ENCODE measurements around the gene TAC4. TPM values are rescaled to one million over a fixed set of nuclear protein-coding genes. Genes with fewer than 3 reads are reported as not detected.

The TAC4 gene
- total RNA-seq, 1 experiment from 2014 or later, result not detected

DNA sequence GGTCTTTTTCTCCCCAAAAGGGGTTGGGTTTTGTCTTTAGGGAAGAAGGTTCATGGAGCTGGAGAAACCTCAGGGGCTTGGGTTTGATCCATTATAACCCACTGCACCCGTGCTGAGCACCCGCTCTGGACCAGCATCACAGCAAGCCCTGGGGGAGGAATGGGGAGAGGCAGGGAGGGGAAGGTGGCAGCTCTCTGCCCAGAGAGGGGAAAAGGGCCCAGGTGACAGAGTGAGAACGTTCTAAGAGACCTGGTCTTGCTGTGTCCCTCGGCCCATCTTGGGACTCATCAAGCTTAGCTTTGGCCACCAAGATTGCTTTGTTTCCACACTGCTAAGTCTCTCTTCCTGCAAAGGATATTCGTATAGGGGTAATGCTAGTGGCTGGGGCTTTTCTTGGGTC lies 38.2 kb upstream of the TAC4 start:
- BruUV-seq (replicated peaks), result no TSS peak
- ChIA-PET CTCF (interaction anchor here (0.6 kb wide), 1 partner anchor 125 kb away, joined by 5 read pairs; no protein-coding TSS in a partner anchor), POLR2A (ENCODE audit: low non-redundant PET) (interaction anchor here (0.7 kb wide), 1 partner anchor 10 kb away, joined by 4 read pairs; no protein-coding TSS in a partner anchor)

DNA sequence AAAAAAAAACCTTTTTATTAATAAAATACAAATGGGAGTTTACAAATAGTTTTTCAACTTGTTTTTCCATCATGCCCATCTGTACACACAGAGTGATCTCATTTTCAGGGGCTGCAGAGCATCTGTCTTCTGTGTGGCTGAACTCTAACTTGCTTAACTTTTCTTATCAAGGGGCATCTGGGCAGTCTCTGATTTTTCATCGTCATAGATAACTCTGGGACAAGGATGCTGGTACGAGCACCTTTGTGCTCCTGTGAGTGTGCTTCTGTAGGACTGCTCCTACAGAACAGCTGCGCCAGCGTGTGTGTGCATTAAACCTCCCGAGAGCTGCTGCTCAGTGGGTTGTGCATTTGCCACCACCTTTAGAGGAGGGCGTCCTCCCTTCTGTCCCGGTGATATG lies 34.6 kb upstream of the TAC4 start:
- Histone ChIP-seq H3K27ac (ENCODE audit: low read depth, low read length, poor library complexity, severe bottlenecking) (no peak overlapping the region), H3K9me3 (ENCODE audit: low read depth, low read length, poor library complexity, severe bottlenecking) (no peaks in the 10 kb centered on the region), H3K4me3 (ENCODE audit: low read depth, low read length, poor library complexity, severe bottlenecking) (no peak overlapping the region), H3K36me3 (ENCODE audit: insufficient read depth, low read length, poor library complexity, severe bottlenecking) (no peaks in the 10 kb centered on the region), H3K4me1 (ENCODE audit: insufficient read depth, low read length, poor library complexity, severe bottlenecking) (no peaks in the 10 kb centered on the region), H3K27me3 (replicated peaks; ENCODE audit: insufficient read depth, low read depth, low read length, poor library complexity) (peaks cover 28% of the 10 kb centered on the region)
- TF ChIP-seq EZH2 (IDR thresholded peaks at IDR 0.05; ENCODE audit: borderline replicate concordance, low read depth, low read length, poor library complexity, severe bottlenecking), result no peak
- TF ChIP-seq, protein P1, sequence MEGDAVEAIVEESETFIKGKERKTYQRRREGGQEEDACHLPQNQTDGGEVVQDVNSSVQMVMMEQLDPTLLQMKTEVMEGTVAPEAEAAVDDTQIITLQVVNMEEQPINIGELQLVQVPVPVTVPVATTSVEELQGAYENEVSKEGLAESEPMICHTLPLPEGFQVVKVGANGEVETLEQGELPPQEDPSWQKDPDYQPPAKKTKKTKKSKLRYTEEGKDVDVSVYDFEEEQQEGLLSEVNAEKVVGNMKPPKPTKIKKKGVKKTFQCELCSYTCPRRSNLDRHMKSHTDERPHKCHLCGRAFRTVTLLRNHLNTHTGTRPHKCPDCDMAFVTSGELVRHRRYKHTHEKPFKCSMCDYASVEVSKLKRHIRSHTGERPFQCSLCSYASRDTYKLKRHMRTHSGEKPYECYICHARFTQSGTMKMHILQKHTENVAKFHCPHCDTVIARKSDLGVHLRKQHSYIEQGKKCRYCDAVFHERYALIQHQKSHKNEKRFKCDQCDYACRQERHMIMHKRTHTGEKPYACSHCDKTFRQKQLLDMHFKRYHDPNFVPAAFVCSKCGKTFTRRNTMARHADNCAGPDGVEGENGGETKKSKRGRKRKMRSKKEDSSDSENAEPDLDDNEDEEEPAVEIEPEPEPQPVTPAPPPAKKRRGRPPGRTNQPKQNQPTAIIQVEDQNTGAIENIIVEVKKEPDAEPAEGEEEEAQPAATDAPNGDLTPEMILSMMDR (conservative IDR thresholded peaks at IDR 0.05; ENCODE audit: low read depth, low read length), result no peak
- DNase-seq (ENCODE audit: low spot score), result no peak
- intact Hi-C loops (cut with micrococcal nuclease; ENCODE audit: unreplicated experiment), result loop anchor here (5.0 kb wide), 1 partner anchor 115 kb away; the partner anchor contains the start of gene DLX3
- ChIA-PET POLR2A (ENCODE audit: low non-redundant PET) (no interaction called here), CTCF (interaction anchor here (0.7 kb wide), 1 partner anchor 116 kb away, joined by 3 read pairs; no protein-coding TSS in a partner anchor)
- no TSS peak for BruUV-seq (replicated peaks)

More for the DNA sequence above, 38.2 kb upstream of the TAC4 start:
- Histone ChIP-seq H3K27ac (ENCODE audit: low read depth, low read length, poor library complexity, severe bottlenecking) (no peak overlapping the region), H3K4me3 (ENCODE audit: low read depth, low read length, poor library complexity, severe bottlenecking) (no peak overlapping the region), H3K9me3 (ENCODE audit: low read depth, low read length, poor library complexity, severe bottlenecking) (no peaks in the 10 kb centered on the region), H3K36me3 (ENCODE audit: insufficient read depth, low read length, poor library complexity, severe bottlenecking) (no peaks in the 10 kb centered on the region), H3K4me1 (ENCODE audit: insufficient read depth, low read length, poor library complexity, severe bottlenecking) (no peaks in the 10 kb centered on the region), H3K27me3 (replicated peaks; ENCODE audit: insufficient read depth, low read depth, low read length, poor library complexity) (peaks cover 24% of the 10 kb centered on the region)
- TF ChIP-seq EZH2 (IDR thresholded peaks at IDR 0.05; ENCODE audit: borderline replicate concordance, low read depth, low read length, poor library complexity, severe bottlenecking), result no peak
- TF ChIP-seq, protein P1 (conservative IDR thresholded peaks at IDR 0.05; ENCODE audit: low read depth, low read length), result no peak
- DNase-seq (ENCODE audit: low spot score), result no peak
- intact Hi-C loops (cut with micrococcal nuclease; ENCODE audit: unreplicated experiment), result no loop called here

DNA sequence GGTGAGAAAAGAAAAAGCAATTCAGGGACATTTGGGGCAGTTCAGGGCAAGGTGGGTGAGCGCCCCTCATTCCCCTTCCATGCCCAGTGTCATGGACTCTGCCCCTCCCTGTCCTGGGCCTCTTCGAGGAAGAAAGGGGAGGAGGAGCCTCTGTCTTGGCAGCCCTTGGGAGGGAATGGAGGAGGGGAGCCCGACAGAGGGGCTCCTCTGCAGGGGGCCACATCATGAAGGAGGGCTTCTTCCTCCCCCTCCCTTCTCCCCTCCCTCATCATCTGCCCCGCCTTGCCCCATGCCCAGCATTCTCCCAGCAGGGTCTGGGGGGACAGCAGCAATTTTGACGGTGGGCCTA lies 33.2 kb upstream of the TAC4 start:
- Histone ChIP-seq H3K9me3 (ENCODE audit: low read depth, low read length, poor library complexity, severe bottlenecking) (no peaks in the 10 kb centered on the region), H3K4me1 (ENCODE audit: insufficient read depth, low read length, poor library complexity, severe bottlenecking) (no peaks in the 10 kb centered on the region), H3K27me3 (replicated peaks; ENCODE audit: insufficient read depth, low read depth, low read length, poor library complexity) (peaks cover 32% of the 10 kb centered on the region), H3K27ac (ENCODE audit: low read depth, low read length, poor library complexity, severe bottlenecking) (no peak overlapping the region), H3K36me3 (ENCODE audit: insufficient read depth, low read length, poor library complexity, severe bottlenecking) (no peaks in the 10 kb centered on the region), H3K4me3 (ENCODE audit: low read depth, low read length, poor library complexity, severe bottlenecking) (no peak overlapping the region)
- ChIA-PET CTCF (interaction anchor here (0.8 to 1.4 kb wide), 3 partner anchors 9 to 117 kb away, joined by 6 to 10 read pairs (median 8); no protein-coding TSS in a partner anchor), POLR2A (ENCODE audit: low non-redundant PET) (no interaction called here)
- BruUV-seq (replicated peaks), result no TSS peak
- TF ChIP-seq, protein P1 (conservative IDR thresholded peaks at IDR 0.05; ENCODE audit: low read depth, low read length), result no peak
- TF ChIP-seq EZH2 (IDR thresholded peaks at IDR 0.05; ENCODE audit: borderline replicate concordance, low read depth, low read length, poor library complexity, severe bottlenecking), result no peak
- DNase-seq (ENCODE audit: low spot score), result no peak
- intact Hi-C loops (cut with micrococcal nuclease; ENCODE audit: unreplicated experiment), result loop anchor here (5.0 kb wide), 1 partner anchor 116 kb away; the partner anchor contains the start of gene DLX3

Data from A673 (cell line).